Duodenal mucosa (tissue), 2 donors: ENCODE results near the gene CBL.
"Not testable (repeated sequence)": the region's sequence is repeated elsewhere in the genome, so short reads cannot be mapped to it uniquely, and the experiment has no call there.

Experiments used
- H3K27ac ChIP-seq: one replicate; pipeline ENCODE4 v1.7.0; 2013; ENCODE audit warnings: low read depth, low read length
- H3K27me3 ChIP-seq, 2 donors: one replicate each; pipeline ENCODE4 v1.7.0; 2013; ENCODE audit warnings: low read length in 2 of 2, control low read depth in 1 of 2; ENCODE audit not compliant: insufficient read depth in 2 of 2, control insufficient read depth in 1 of 2
- H3K36me3 ChIP-seq, 2 donors: one replicate each; pipeline ENCODE4 v1.7.0; 2013; ENCODE audit warnings: low read length in 2 of 2, control low read depth in 1 of 2; ENCODE audit not compliant: insufficient read depth in 2 of 2, control insufficient read depth in 1 of 2
- H3K4me1 ChIP-seq, 2 donors: one replicate each; pipeline ENCODE4 v1.7.0; 2013; ENCODE audit warnings: low read length in 2 of 2, control low read depth in 1 of 2; ENCODE audit not compliant: insufficient read depth in 2 of 2, control insufficient read depth in 1 of 2
- H3K4me3 ChIP-seq, 2 donors: one replicate each; pipeline ENCODE4 v1.7.0; 2013; ENCODE audit warnings: low read length in 2 of 2, low read depth in 1 of 2
- H3K9ac ChIP-seq, 2 donors: one replicate each; pipeline ENCODE4 v1.7.0; 2013; ENCODE audit warnings: low read length in 2 of 2, low read depth in 1 of 2
- H3K9me3 ChIP-seq, 2 donors: one replicate each; pipeline ENCODE4 v1.7.0; 2013; ENCODE audit warnings: low read length in 2 of 2, control low read depth in 1 of 2; ENCODE audit not compliant: control insufficient read depth in 1 of 2

Gene CBL

DNA sequence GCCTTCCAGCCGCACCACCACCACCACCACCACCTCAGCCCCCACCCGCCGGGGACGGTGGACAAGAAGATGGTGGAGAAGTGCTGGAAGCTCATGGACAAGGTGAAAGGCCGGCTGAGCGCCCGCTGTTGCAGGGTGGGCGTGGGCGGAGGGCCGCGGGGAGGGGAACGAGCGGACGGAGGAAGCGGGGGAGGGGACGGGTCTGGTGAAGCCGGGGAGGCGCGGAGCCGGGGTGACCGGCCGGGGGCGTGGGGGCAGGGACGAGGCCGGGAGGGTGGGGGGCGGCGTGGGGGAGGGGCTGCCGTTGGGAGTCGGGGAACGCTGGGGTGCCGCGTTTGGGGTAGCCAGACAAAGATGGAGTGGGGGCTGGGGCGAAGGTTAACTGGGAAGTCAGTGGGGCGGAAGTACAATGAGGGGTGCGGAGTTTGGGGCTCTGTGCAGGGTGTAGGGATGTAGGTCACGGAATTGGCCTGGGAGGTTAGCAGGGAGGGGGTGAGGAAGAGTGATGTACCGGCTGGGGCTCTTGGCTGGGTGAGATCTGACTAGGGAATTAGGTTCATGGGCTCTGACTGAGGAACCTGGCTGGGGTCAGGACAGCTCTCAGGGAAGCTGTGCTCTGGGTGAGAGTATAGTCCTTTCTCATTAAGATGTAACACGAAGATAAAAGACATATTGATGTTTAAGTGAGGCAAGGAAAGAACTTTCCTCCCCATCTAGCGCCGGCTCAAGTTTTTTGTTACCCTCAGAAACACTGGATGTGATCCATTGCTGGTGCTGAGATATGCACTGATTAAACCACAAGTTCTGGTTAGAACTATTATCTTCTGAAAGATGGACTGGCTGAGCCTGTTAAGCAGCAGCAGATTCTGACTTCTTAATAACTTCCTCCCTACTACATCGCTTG lies 624 bp downstream of the CBL start:
- peak overlapping the region; percentile 96 for H3K27ac ChIP-seq

GRCh38 chr11:119207415-119207960 lies 1.3 kb downstream of the CBL start:
- peak overlapping the region; percentile 88 to 89 for H3K4me3 ChIP-seq
- no peak overlapping the region for H3K27ac ChIP-seq
- H3K4me1 ChIP-seq = peaks cover 14 to 19% of the 10 kb centered on the region in 2 donors
- no peaks in the 10 kb centered on the region for H3K27me3 ChIP-seq
- no peaks in the 10 kb centered on the region for H3K9me3 ChIP-seq
- peak overlapping the region; percentile 58 to 66 for H3K9ac ChIP-seq
- no peaks in the 10 kb centered on the region for H3K36me3 ChIP-seq

More for the DNA sequence above, 624 bp downstream of the CBL start:
- no peaks in the 10 kb centered on the region for H3K36me3 ChIP-seq
- H3K4me1 ChIP-seq = peaks cover 14 to 19% of the 10 kb centered on the region in 2 donors
- H3K27me3 ChIP-seq = no peaks in the 10 kb centered on the region
- H3K4me3 ChIP-seq = peak overlapping the region; percentile 88 to 89
- H3K9ac ChIP-seq = peak overlapping the region; percentile 66 to 68
- H3K9me3 ChIP-seq = no peaks in the 10 kb centered on the region

DNA sequence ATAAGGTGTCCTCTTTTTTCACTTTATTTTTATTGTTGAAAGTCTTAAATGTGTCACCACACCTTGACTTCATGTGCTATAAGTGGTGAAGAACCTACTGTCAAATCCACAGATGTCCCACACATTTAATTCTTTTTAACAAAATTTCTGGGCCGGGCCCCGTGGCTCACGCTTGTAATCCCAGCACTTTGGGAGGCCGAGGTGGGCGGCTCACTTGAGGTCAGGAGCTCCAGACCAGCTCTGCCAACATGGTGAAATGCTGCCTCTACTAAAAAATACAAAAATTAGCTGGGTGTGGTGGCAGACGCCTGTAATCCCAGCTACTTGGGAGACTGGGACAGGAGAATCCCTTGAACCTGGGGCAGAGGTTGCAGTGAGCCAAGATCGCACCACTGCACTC lies 3.0 kb downstream of the CBL start:
- Histone ChIP-seq H3K9me3 (no peaks in the 10 kb centered on the region), H3K36me3 (no peaks in the 10 kb centered on the region), H3K4me3 (no peak overlapping the region), H3K4me1 (peaks cover 14 to 19% of the 10 kb centered on the region in 2 donors), H3K27ac (no peak overlapping the region), H3K27me3 (no peaks in the 10 kb centered on the region), H3K9ac (no peak overlapping the region)

DNA sequence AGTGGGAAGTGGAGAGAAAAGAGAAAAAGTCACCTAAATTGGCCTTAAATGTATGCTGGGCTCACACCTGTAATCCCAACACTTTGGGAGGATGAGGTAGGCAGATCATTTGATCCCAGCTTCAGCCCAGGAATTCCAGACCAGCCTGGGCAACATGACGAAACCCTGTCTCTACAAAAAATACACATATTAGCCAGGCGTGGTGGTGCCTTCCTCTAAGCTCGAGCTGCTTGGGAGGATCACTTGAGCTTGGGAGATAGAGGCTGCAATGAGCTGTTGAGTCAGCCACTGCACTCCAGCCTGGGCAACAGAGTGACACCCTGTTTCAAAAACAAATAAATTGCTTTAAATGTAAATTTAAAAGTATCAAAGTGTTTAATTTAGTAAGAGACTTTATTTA lies 3.9 kb downstream of the CBL start:
- Histone ChIP-seq H3K9ac (no peak overlapping the region), H3K27ac (no peak overlapping the region), H3K27me3 (no peaks in the 10 kb centered on the region), H3K36me3 (no peaks in the 10 kb centered on the region), H3K4me3 (no peak overlapping the region), H3K4me1 (peaks cover 14 to 19% of the 10 kb centered on the region in 2 donors), H3K9me3 (no peaks in the 10 kb centered on the region)

GRCh38 chr11:119218141-119218878 lies 12.2 kb downstream of the CBL start:
- Histone ChIP-seq H3K27ac (no peak overlapping the region), H3K4me1 (peaks cover 0 to 4% of the 10 kb centered on the region in 2 donors)

GRCh38 chr11:119222308-119222707 lies 16.2 kb downstream of the CBL start:
- H3K27me3 ChIP-seq = no peaks in the 10 kb centered on the region
- no peaks in the 10 kb centered on the region for H3K9me3 ChIP-seq
- no peak overlapping the region for H3K27ac ChIP-seq
- H3K36me3 ChIP-seq = peaks cover 0 to 4% of the 10 kb centered on the region in 2 donors
- H3K9ac ChIP-seq = no peak overlapping the region
- H3K4me3 ChIP-seq = no peak overlapping the region
- H3K4me1 ChIP-seq = peaks cover 0 to 4% of the 10 kb centered on the region in 2 donors

More at GRCh38 chr11:119218141-119218878, 12.2 kb downstream of the CBL start:
- H3K9ac ChIP-seq = no peak overlapping the region
- no peaks in the 10 kb centered on the region for H3K36me3 ChIP-seq
- no peaks in the 10 kb centered on the region for H3K9me3 ChIP-seq
- no peak overlapping the region for H3K4me3 ChIP-seq
- no peaks in the 10 kb centered on the region for H3K27me3 ChIP-seq

- Histone ChIP-seq H3K4me3 (no peak overlapping the region), H3K36me3 (peaks cover 0 to 4% of the 10 kb centered on the region in 2 donors), H3K27ac (no peak overlapping the region), H3K9ac (no peak overlapping the region), H3K9me3 (no peaks in the 10 kb centered on the region), H3K27me3 (no peaks in the 10 kb centered on the region), H3K4me1 (peaks cover 0 to 4% of the 10 kb centered on the region in 2 donors)
These were observed 16.8 kb downstream of the CBL start for GRCh38 chr11:119222891-119223290.

DNA sequence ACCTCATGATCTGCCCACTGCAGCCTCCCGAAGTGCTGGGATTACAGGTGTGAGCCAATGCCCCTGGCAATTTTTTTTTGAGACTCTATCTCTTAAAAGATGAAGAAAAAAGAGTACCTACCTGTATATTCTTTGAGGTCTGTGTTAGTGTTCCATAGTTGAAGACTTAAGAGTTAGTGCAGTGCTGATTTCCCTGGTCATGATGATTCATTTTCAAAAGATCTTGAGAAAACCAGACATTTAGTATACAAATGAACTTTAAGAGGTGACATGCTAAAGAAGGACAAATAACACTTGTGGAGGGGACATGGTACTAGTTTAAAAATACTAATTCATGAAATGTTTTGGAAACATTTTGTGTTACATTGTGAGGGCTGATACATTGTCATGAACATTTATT lies 17.7 kb downstream of the CBL start:
- no peak overlapping the region for H3K9ac ChIP-seq
- peaks cover 0 to 4% of the 10 kb centered on the region in 2 donors for H3K36me3 ChIP-seq
- H3K4me3 ChIP-seq = no peak overlapping the region
- H3K4me1 ChIP-seq = peaks cover 0 to 4% of the 10 kb centered on the region in 2 donors
- H3K27ac ChIP-seq = no peak overlapping the region
- H3K27me3 ChIP-seq = no peaks in the 10 kb centered on the region
- no peaks in the 10 kb centered on the region for H3K9me3 ChIP-seq

GRCh38 chr11:119228535-119229287 lies 22.6 kb downstream of the CBL start:
- H3K9me3 ChIP-seq, H3K36me3 ChIP-seq, H3K27ac ChIP-seq, H3K4me1 ChIP-seq, H3K4me3 ChIP-seq, H3K27me3 ChIP-seq, H3K9ac ChIP-seq: not testable (repeated sequence)
